Karpas-422 (cell line): ENCODE measurements around the gene PGA4. TPM values are rescaled to one million over a fixed set of nuclear protein-coding genes. Genes with fewer than 3 reads are reported as not detected.

Experiments
- DNase-seq: peaks from one replicate; pipeline ENCODE4 v3.0.0-alpha.2; 2015
- H2AFZ ChIP-seq: fragments of 200-600 bp; sonication (generic); 2 replicates; pipeline ENCODE4 v1.6.1; 2014; ENCODE audit warnings: antibody characterized with exemption, low read length, mixed read lengths
- H3K27ac ChIP-seq: fragments of 200-600 bp; sonication (generic); 2 replicates; pipeline ENCODE4 v1.5.1; 2014; ENCODE audit warnings: mild to moderate bottlenecking, low read length, moderate library complexity
- H3K27me3 ChIP-seq: fragments of 200-600 bp; sonication (generic); 2 replicates; pipeline ENCODE4 v1.6.1; 2014; ENCODE audit warnings: low read length, mixed read lengths
- H3K36me3 ChIP-seq: fragments of 200-600 bp; sonication (generic); 2 replicates; pipeline ENCODE4 v1.6.1; 2014; ENCODE audit warnings: low read length, mixed read lengths; ENCODE audit not compliant: insufficient read depth
- H3K4me1 ChIP-seq: fragments of 200-600 bp; sonication (generic); 2 replicates; pipeline ENCODE4 v1.6.1; 2014; ENCODE audit warnings: mild to moderate bottlenecking, low read length, mixed read lengths
- H3K4me2 ChIP-seq: fragments of 200-600 bp; sonication (generic); 2 replicates; pipeline ENCODE4 v1.6.1; 2014; ENCODE audit warnings: low read length, low read depth, mild to moderate bottlenecking; ENCODE audit not compliant: poor library complexity, severe bottlenecking
- H3K4me3 ChIP-seq: fragments of 200-600 bp; sonication (generic); 2 replicates; pipeline ENCODE4 v1.5.1; 2014; ENCODE audit warnings: mild to moderate bottlenecking, antibody characterized with exemption, low read length, mixed read lengths
- H3K79me2 ChIP-seq: fragments of 200-600 bp; sonication (generic); 2 replicates; pipeline ENCODE4 v1.6.1; 2014; ENCODE audit warnings: mild to moderate bottlenecking, low read length, mixed read lengths
- H3K9ac ChIP-seq: fragments of 200-600 bp; sonication (generic); 2 replicates; pipeline ENCODE4 v1.6.0; 2014; ENCODE audit warnings: low read length
- H3K9me2 ChIP-seq: fragments of 200-600 bp; sonication (generic), shearing (Covaris generic); replicated peaks from 2 replicates; pipeline ENCODE4 v1.6.0; 2014; ENCODE audit warnings: mild to moderate bottlenecking, low read length, moderate library complexity; ENCODE audit not compliant: insufficient read depth
- H3K9me3 ChIP-seq: fragments of 300-700, 200-600 bp; sonication (generic); 2 replicates; pipeline ENCODE4 v1.6.1; 2014; ENCODE audit warnings: low read length, mixed read lengths
- H4K20me1 ChIP-seq: fragments of 200-600 bp; sonication (generic); 2 replicates; pipeline ENCODE4 v1.6.1; 2014; ENCODE audit warnings: mild to moderate bottlenecking, antibody characterized with exemption, low read length, low read depth; ENCODE audit not compliant: insufficient read depth
- total RNA-seq: library from RNA; depleted of rRNA; stranded (reverse); fragments of >200 nt; shearing (Covaris generic); gene quantifications from 2 replicates; pipeline ENCODE4 v1.2.3, GENCODE V29; 2014; ENCODE audit warnings: low replicate concordance

Gene PGA4
- total RNA-seq, 1 experiment from 2014 or later = not detected

GRCh38 chr11:61274084-61274483 is 51.9 kb downstream of the PGA4 start:
- Histone ChIP-seq H3K36me3 (no peaks in the 10 kb centered on the region), H3K4me1 (no peaks in the 10 kb centered on the region), H3K9ac (no peak overlapping the region), H3K27me3 (no peaks in the 10 kb centered on the region), H3K79me2 (no peaks in the 10 kb centered on the region), H2AFZ (no peak overlapping the region), H3K9me3 (no peaks in the 10 kb centered on the region), H4K20me1 (0 out of 2 replicates have a peak, but pooled peaks cover 4% of the 10 kb centered on the region), H3K27ac (no peak overlapping the region), H3K9me2 (no peaks in the 10 kb centered on the region), H3K4me3 (no peak overlapping the region), H3K4me2 (no peak overlapping the region)
- no peak for DNase-seq

- H3K9me2 ChIP-seq = no peaks in the 10 kb centered on the region
- H3K4me1 ChIP-seq = no peaks in the 10 kb centered on the region
- no peaks in the 10 kb centered on the region for H3K9me3 ChIP-seq
- H3K79me2 ChIP-seq = no peaks in the 10 kb centered on the region
- no peak overlapping the region for H2AFZ ChIP-seq
- H3K4me3 ChIP-seq = no peak overlapping the region
- H3K9ac ChIP-seq = no peak overlapping the region
- H3K27ac ChIP-seq = no peak overlapping the region
- 0 out of 2 replicates have a peak, but pooled peaks cover 4% of the 10 kb centered on the region for H4K20me1 ChIP-seq
- no peaks in the 10 kb centered on the region for H3K36me3 ChIP-seq
- no peaks in the 10 kb centered on the region for H3K27me3 ChIP-seq
- DNase-seq = no peak
- no peak overlapping the region for H3K4me2 ChIP-seq
Measured at GRCh38 chr11:61275191-61275590, 53.0 kb downstream of the PGA4 start.

- H3K36me3 ChIP-seq = no peaks in the 10 kb centered on the region
- H3K79me2 ChIP-seq = no peaks in the 10 kb centered on the region
- no peaks in the 10 kb centered on the region for H3K9me2 ChIP-seq
- no peak for DNase-seq
- H3K4me3 ChIP-seq = no peak overlapping the region
- no peaks in the 10 kb centered on the region for H3K4me1 ChIP-seq
- H3K4me2 ChIP-seq = no peak overlapping the region
- no peak overlapping the region for H3K27ac ChIP-seq
- no peak overlapping the region for H2AFZ ChIP-seq
- H3K9me3 ChIP-seq = no peaks in the 10 kb centered on the region
- 0 out of 2 replicates have a peak, but pooled peaks cover 4% of the 10 kb centered on the region for H4K20me1 ChIP-seq
- no peak overlapping the region for H3K9ac ChIP-seq
- H3K27me3 ChIP-seq = no peaks in the 10 kb centered on the region
Measured at GRCh38 chr11:61277186-61278000, 55.2 kb downstream of the PGA4 start.

DNA sequence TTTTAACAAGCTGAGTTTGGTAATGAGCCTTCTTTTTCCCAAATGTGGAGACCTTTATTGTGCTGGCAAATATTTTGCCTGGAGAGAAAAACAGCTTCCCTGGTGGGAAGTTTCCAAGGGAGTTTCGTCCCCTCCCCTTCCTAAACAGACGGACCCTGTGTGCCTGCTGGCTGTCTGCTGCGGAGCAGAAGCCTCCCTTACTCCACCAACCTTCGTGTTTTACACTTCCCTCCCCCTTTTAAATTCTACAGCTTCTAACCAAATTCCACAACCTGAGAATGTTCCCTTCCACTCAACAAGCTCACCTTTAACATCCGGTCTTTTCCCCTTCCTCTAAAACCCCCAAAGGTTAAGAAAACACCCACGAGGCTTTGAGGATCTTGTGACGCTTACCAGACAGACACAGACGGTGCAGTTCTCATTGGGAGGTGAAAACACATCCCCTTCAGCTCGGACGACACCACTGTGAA is 55.9 kb downstream of the PGA4 start:
- H3K36me3 ChIP-seq = no peaks in the 10 kb centered on the region
- no peaks in the 10 kb centered on the region for H3K4me1 ChIP-seq
- H3K9me3 ChIP-seq = no peaks in the 10 kb centered on the region
- no peak overlapping the region for H3K9ac ChIP-seq
- no peaks in the 10 kb centered on the region for H3K79me2 ChIP-seq
- no peak overlapping the region for H3K4me3 ChIP-seq
- H3K27me3 ChIP-seq = no peaks in the 10 kb centered on the region
- no peak overlapping the region for H2AFZ ChIP-seq
- no peak overlapping the region for H3K27ac ChIP-seq
- no peak overlapping the region for H3K4me2 ChIP-seq
- H3K9me2 ChIP-seq = no peaks in the 10 kb centered on the region
- DNase-seq = no peak
- H4K20me1 ChIP-seq = 0 out of 2 replicates have a peak, but pooled peaks cover 4% of the 10 kb centered on the region

- Histone ChIP-seq H3K9me3 (no peaks in the 10 kb centered on the region), H3K79me2 (no peaks in the 10 kb centered on the region), H3K27me3 (no peaks in the 10 kb centered on the region), H3K9ac (no peak overlapping the region), H4K20me1 (0 out of 2 replicates have a peak, but pooled peaks cover 4% of the 10 kb centered on the region), H3K27ac (no peak overlapping the region), H3K4me2 (no peak overlapping the region), H3K36me3 (no peaks in the 10 kb centered on the region), H2AFZ (no peak overlapping the region), H3K4me3 (no peak overlapping the region), H3K9me2 (no peaks in the 10 kb centered on the region), H3K4me1 (no peaks in the 10 kb centered on the region)
- no peak for DNase-seq
Measured at GRCh38 chr11:61279934-61280659, 58.0 kb downstream of the PGA4 start.

- Histone ChIP-seq H3K4me1 (no peaks in the 10 kb centered on the region), H3K36me3 (no peaks in the 10 kb centered on the region), H3K9ac (no peak overlapping the region), H4K20me1 (no peaks in the 10 kb centered on the region), H3K4me2 (no peak overlapping the region), H3K9me2 (no peaks in the 10 kb centered on the region), H2AFZ (no peak overlapping the region), H3K27me3 (no peaks in the 10 kb centered on the region), H3K79me2 (no peaks in the 10 kb centered on the region), H3K4me3 (no peak overlapping the region), H3K9me3 (no peaks in the 10 kb centered on the region), H3K27ac (no peak overlapping the region)
- DNase-seq = no peak
Measured at GRCh38 chr11:61280883-61281580, 58.9 kb downstream of the PGA4 start.
